Stimulated activated CD8-positive, alpha-beta memory T cell treated with anti-CD3 and anti-CD28 coated beads, Interleukin-15, amount 100 ng/mL, for 48 hours (primary cell): Measurements from ENCODE around the gene HOXA10.

Experiments used
- DNase-seq, 2 donors: peaks; one replicate each; pipeline ENCODE4 v3.0.0-alpha.2; 2020; ENCODE audit warnings: low read depth in 2 of 2

Gene HOXA10

DNA sequence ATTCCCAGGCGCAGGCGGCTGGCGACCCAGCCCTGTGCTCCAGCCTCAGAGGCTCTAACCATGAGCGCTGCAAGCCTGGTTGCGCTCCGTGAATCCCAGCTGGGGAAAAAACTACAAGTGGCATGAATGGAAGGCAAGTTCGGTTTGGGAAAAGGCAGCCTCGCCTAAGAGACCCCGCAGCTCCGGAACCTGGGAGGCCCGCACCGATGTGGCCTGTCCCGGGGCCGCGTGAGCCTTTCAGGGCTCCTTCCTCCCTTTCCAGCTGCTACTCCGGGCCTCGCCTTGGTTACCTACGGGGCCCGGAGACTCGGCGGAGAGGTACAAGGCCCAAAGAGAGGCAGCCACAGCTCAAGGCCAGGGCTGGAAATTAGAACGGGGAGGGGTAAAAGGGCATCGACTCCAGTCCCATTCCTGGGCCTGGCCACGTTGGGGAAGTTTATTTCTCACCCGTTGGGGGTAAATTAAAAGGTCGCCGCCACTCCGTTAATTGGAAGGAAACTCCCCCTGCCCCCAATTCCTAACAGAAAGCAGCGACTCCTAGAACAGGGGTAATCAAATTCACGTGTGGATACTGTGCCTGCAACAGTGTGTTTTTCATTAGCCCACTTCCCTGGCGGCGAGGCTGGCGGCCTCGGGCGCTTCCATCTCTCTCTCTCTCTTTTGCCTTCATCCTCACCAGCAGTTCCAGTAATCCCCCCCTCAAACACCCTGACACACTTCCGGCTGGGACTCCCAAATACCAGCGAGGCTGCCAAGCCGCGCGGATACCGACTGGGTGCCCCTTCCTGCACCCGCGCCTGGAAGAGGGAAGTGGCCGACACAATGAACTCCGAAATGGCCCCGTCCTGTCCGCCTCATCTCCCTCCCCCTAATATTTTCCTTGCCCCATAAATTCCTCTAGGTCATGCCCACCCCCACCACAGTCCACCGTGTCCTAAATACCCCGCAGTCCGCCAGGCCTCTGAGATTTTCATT, 7.3 kb downstream of the HOXA10 start:
- DNase-seq, result no peak

DNA sequence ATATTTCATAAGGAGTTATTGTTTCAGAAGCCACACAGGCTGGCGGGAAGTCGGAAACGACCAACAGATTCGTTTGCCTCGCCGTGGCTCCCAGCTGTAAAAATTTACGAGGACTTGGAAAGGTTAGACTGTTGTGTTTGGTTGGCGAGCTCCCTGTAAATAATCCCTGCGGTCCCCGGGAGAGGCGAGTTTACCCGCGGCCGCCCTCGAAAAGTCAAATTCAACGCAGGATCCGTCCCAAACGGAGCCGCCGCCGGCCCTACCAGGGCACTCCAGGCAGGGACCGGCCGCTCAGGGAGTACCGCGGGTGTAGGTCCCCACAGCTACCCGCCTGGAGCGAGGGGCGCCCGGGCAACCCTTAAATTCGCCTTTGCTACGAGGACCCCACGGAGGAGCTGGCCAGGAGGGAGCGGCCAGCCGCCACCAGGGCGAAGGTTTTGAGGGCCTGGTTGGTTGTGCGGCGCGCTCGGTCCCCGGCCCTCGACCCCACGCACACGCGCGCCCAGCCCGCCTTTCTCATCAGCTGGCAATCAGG, 8.1 kb downstream of the HOXA10 start:
- DNase-seq, result no peak

DNA sequence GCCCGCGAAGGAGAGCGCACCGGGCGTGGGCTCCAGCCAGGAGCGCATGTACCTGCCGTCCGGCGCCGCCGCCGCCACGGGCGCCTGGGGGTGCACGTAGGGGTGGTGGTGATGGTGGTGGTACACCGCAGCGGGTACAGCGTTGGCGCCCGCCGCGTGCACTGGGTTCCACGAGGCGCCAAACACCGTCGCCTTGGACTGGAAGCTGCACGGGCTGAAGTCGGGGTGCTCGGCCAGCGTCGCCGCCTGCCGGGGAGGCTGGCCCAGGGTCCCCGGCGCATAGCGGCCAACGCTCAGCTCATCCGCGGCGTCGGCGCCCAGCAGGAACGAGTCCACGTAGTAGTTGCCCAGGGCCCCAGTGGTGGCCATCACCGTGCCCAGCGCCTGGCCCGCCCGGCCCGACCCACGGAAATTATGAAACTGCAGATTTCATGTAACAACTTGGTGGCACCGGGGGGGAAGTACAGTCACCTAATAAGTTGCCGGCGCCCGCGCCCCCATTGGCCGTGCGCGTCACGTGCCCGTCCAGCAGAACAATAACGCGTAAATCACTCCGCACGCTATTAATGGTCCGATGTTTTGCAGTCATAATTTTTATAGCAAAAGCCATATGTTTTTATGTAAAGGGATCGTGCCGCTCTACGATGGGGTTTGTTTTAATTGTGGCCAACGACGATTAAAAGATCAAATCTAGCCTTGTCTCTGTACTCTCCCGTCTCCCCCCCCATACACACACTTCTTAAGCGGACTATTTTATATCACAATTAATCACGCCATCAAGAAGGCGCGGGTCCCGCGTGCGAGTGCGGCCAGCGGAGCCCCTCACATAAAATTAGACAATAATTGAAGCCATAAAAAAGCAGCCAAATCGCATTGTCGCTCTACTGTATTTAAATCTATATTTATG, 8.8 kb downstream of the HOXA10 start, which contains the start of gene HOXA9:
HOXA9 (minus strand) TSS at position 449 of the 907 bp plus-strand sequence; CDS start at position 369, 80 bp downstream.
- DNase-seq, result no peak

DNA sequence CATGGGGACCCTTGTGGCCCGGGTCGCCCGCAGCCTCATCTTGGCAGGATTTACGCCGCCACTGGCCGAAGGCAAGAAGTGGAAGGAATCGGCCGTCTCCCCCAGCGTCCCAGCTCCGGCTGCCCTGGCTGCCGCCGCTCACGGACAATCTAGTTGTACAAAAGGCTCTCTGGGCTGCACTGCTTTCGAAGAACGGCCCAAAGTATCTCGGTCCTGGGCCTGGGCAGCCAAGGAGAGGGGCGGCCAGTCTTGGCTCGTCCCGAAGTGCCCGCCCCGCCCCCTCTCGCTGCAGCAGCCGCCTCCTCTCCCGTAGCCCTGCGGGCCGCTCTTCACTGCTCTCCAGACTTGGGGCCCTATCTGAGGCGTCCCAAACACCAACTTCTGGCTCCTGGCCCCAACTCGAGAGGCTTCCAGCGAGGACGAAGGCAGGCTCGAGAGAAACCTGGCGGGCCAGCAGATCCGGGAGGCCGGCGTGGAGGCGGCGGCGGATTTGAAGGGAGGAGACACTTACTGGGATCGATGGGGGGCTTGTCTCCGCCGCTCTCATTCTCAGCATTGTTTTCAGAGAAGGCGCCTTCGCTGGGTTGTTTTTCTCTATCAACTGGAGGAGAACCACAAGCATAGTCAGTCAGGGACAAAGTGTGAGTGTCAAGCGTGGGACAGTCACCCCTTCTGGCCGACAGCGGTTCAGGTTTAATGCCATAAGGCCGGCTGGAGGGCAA, 9.6 kb downstream of the HOXA10 start:
- no peak for DNase-seq

DNA sequence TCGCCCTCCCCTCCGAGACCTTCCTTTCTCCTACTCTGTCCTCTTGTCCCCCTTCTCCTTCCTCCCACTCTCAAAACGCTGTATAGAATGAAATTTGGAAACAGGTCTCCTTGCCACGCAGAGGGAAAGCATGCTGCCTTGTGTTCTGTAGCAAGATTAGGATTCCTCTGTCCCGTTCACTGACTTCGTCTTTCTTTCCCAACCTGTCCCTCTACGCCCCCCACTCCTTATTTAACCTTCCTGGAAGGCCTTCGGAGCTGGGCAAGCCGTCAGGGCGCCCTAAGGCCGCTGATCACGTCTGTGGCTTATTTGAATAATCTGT, 10.1 kb downstream of the HOXA10 start:
- DNase-seq, result no peak

DNA sequence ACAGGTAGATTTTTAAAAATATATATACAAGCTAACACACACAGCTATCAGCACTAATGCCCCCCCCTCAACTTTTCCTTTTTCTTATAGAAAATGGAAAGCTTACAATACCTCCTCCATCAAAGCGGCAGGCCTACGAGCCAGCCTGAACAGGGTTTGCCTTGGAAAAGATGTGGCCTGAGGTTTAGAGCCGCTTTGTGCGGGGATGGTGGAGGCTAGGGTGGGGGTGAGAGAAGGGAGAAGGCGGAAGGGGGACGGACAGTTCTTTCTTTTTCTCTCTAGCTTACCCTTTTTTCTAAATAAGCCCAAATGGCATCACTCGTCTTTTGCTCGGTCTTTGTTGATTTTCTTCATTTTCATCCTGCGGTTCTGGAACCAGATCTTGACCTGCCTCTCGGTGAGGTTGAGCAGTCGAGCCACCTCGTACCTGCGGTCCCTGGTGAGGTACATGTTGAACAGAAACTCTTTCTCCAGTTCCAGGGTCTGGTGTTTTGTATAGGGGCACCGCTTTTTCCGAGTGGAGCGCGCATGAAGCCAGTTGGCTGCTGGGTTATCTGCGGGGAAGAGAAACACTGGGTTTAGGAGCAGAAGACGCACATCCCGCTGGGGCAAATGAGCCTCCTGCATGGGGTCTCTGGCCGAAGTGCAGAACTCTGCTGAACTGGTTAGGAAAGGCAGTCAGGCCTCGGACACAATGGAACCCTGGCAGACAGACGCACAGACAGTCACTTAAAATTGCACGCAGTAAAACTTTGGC, 10.7 kb downstream of the HOXA10 start:
- no peak for DNase-seq

DNA sequence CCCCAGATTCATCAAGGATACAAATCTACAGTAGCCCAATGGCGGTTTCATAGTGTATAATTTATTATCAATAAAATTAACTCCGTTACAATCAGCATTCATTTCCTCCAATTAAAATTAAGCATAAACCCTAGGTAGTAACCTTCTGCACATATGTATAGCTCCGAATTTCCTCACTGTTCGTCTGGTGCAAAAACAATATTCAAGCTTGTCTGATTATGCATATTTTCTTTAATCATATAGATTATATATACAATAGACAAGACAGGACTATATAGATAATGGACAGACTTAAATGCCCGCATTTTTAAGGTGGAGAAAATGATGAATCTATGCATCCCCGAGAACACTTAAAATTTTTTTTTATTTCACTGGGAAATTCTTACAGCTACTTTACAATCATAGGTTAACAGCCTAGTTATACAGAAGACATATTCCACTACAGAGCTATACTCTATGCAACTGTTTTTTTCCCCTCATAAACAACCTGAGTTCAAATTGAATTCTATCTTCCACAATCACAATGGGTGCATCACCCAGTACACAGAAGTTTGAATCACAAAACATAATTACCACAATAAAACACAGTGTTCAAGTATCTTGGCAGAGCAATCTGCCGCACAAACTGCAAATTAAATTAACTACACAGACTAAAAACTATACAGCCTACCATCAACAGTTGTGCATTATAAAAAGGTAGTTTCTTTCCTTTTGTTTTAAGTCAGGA, 11.4 kb downstream of the HOXA10 start:
- no peak for DNase-seq

DNA sequence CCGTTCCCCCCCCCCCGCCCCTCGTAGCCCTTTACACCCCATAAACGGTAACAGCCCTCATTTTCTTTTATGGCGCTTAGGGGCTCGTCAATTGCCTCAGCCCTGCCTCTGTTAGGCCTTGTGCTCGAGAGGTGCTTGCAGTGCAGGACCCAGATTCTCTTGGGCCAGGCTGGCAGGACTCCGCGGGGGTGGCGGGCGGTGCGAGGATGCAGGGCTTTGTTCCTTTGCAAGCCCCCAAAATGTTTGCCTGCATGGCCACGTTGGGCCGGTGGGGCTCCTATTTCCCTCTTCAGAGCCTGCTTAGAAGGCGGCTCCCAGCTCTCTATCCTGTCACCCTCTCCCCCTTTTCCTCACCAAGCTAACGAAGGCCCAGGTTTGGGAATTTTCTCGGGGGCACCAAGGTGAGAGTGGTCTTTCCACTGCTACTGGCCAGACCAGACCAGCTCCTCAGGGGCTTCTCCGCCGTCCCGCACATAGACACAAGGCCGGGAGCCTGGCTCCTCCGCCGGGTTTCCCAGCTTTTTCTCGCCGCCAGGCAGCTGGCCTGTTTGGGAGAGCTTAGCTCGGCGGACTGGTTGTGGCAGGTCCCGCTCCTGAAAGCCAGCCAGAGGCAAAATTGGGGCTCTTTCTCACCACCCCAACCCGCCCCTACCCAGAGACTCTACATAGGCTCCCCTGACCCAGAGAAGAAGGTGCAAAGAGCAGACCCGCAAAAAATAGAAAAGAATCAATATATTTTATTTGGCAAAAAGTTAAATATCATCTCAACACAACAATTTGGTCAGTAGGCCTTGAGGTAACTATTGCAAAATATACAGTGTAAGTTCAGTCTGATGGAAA, 12.2 kb downstream of the HOXA10 start:
- DNase-seq, result no peak

DNA sequence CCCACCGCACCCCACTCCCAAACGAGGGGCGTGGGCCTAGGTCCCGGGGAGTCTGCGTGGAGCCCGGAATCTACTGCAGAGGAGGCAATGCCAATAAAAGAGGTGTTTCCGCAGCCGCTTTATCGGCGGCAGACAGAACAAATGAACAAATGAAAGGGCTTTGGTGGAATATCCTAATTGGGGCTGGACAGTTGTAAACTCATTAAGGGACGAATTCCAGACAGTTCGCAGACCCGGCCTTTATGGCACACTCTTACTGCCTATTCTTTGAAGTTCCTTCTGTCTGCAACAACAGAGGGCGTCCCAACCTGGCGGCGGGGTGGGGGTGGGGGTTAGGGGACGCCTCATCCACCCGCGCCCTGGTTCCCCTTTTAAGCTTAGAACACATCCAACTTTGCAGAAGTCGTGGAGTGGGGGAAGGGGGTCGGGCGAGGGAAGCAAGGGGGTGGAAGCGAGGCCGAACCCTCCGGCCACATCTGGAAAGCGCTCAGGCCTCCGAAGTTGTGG, 12.9 kb downstream of the HOXA10 start:
- DNase-seq, result no peak

DNA sequence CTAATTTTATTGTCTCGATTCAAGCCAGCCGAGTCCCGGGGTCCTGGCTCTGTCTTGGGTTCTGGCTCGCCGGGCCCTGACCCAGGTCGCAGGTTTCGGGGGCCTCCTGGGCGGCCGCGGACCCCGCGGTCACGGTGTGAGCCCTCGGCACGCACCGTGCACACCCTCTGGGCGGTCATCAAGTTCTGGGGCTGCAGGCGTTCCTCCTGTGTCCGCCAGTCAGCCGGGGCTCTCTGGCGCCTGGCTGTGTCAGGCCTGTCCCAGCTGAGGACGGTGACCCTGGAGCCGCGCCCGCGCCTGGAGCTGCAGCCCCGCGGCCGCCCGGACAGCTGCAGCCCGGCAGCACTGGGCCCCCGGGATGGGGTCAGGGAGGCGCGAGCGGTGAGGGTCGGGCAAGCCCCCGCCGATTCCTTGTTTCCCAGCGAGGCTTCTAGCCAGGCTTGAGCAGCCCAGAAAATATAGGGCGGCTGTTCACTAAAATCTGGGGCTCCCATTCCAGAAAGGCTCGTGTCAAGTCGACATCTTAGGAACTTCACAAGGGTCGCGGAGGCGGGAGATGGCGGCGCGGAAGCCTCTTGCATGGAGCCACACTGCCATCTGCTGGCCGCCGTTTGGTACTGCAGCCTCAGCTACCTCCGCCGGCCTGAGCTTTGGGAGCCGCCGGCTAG, 13.4 kb downstream of the HOXA10 start:
- DNase-seq, result peak; percentile 63 to 66

DNA sequence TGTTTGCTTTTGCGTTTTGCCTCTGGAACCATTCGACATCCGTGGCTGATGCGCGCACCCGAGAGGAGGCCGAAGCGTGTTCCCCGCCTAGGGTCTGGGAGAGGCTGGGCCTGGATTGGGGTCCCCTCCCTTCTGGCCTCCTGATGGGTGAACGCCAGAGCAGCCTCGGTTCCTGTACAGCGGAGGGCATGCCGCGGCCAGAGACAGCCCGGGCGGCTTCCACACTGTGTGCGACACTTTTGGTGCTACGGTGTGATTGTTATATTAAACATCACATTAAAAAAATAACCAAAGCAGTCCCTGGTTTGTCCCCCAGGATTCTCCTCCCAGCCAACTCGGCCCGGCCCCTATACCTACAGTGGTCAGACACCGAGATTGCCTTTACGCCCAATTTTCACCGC, 14.0 kb downstream of the HOXA10 start:
- DNase-seq, result no peak

DNA sequence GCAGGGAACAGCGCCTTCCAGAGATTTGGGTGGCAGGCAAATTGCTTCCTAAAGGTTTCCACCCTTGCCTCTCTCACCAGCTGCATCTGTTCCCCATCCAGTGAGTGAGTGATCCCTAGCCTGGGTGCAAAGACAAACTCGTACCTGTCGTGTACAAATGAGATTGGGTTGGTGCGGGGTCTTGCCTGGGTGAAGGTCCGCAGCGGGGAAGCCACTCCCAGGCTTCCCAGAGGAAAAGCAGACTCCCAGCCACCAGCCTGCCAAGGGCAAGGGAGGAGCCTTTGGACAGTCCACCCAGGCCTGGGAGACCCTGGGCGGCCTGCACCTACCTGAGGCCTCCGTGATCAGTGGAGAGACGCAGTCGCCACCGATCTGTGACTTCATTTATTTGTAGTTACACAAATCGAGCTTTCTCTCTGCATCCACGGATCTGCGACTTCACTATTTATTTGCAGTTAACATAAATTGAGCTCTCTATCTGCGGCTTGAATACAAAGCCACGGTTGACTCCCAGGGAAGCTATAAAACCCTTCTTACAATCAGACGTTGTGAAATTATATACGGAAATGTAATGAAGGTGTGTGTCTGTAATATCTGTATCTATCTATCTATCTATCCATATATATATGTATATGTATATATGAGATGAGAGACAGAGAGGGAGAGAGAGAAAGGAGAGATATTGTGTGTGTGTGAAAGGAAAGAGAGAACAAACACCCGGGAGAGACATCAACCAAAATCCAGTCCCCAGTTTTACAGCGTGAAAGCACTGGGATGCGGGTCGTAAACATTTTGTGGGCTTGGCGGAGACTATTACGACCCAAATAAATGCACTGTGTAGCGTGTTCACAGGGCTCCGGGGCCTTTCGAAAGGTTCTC, 14.6 kb downstream of the HOXA10 start:
- no peak for DNase-seq

DNA sequence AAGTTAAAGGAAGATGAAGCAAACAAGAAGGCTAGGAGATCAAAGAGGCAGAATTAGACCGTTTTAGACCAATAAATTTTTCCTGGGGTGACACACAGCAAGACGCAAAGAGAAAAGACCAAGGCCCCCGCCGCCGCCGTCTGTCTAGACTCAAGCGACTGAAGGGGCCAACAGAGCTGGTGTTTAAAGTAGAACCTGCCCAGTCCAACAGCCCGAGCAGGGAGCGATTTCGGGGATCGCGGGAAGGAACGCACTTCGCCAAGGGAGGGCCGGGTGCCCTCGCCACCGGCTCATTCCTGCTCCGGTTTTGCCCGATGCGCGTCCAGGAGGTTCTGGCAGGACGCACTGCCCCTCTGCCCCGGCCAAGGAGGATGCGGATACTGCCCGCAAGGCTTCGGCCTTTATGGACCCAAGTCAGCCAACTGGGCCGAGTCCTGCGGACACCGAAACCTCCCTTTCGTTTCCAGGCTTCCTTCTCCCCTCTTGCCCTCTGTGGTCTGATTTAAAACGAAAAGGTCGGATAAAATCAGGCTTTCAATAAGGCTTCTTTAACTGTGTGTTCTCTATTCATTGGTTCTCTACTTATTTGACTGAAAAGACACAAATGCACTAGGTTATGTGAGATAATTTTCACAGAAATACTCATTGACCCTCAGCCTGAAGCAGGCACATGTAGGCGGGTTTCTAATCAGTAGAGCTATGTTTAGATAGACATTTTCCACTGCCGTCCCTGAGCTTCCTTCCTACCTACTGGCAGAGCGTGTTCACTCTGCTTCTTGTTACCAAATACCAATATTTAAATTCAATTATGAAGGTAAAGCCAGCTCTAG, 15.5 kb downstream of the HOXA10 start:
- DNase-seq, result no peak

DNA sequence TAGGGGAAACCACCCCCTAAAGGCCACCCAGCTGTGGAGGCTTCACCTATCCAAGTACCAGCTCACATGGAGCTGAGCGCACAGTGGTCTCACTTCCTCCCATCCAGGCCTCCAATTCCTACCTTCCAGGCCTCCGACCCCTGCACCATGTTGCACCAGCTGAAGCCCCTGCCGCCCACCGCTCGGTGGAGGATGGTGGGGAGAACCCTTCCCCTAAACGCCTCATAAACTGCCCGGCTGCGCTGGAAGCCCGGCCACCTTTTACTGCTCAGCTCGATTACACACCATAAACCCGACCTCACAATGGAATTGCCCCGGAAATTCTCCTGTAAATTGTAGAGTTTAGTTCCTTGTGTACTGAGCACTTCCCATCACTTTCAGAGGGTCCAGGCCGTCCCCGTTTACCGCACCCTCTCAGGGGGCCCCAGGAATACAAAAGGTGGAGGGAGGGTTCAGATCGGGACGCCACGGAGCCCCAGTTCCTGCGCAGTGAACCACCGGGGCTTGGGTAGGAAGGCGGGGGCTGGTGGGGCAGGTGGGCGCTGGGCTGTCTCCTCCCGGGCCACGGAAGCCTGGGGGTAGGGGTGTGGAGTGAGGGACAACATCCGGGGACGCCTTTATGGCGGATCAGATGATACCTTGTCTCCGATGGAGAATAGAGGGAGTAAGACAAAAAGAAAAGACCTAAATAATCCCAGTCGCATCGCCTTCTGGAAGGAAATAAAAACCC, 16.3 kb downstream of the HOXA10 start:
- DNase-seq, result no peak

DNA sequence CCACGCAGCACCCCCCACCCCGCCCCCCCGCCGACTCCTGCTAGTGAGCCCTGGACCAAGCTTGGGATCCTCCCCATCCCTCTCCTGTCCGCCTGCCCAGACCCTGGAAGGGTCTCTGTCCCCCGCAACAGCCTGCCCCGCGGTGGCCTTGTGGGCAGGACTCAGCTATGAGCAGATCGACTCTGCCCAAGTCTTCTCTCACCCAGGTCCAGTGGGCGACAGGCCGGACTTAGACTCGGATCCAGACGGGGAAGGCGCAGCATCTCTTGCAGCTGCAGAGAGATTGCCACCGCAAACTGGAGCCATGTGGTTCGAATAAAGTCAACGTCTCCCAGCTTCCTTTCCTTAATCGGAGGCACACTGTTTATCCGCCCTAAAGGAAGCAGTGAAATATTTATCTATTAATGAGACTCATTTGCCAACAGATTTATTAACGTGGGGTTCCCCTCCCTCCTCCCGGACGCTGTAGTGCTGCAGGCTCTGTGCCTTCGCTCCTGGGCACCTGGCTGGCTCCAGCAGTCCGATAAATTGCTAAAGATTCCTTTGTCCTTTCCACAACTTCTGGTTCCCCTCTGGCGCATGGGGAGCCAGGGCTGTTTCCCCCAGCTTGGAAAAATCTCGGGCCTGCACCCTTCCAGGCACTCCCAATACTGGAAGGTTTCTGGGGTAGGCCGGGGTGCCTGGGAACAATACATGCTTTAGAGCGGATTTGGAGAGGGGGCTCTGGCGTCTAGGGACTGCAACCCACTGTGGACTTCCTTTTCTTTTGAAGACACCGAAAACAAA, 17.0 kb downstream of the HOXA10 start:
- no peak for DNase-seq
